ENCODE data around the gene PLPP1. TPM values are rescaled to one million over a fixed set of nuclear protein-coding genes. Genes with fewer than 3 reads are reported as not detected.

PLPP1 gene
- total and polyA plus RNA-seq, 2 experiments from 2014 or later, result 63.5 to 78.6 TPM

- H3K79me2 ChIP-seq (ENCODE audit: insufficient read depth), result peaks cover 40% of the 10 kb centered on the region
- no peak overlapping the region for H3K9ac ChIP-seq
- no peak overlapping the region for H3K4me3 ChIP-seq
- no peaks in the 10 kb centered on the region for H3K9me3 ChIP-seq (ENCODE audit: low read depth)
- no peaks in the 10 kb centered on the region for H3K27me3 ChIP-seq (replicated peaks; ENCODE audit: insufficient read depth)
- H3K4me1 ChIP-seq (ENCODE audit: insufficient read depth), result peaks cover 10% of the 10 kb centered on the region
- TF ChIP-seq EZH2 (IDR thresholded peaks at IDR 0.05; ENCODE audit: insufficient read depth, poor library complexity, severe bottlenecking) (no peak), EZH2phosphoT487 (IDR thresholded peaks at IDR 0.05; ENCODE audit: insufficient read depth, low read depth) (no peak)
- no peaks in the 10 kb centered on the region for H3K9me2 ChIP-seq (ENCODE audit: insufficient read depth)
- peaks cover 30% of the 10 kb centered on the region for H3K36me3 ChIP-seq (ENCODE audit: low read depth)
- in situ Hi-C loops (cut with MboI), result no loop called here
- H3K27ac ChIP-seq, result no peak overlapping the region
- H4K20me1 ChIP-seq (ENCODE audit: insufficient read depth), result no peaks in the 10 kb centered on the region
- WGBS, 2 experiments (ENCODE audit: low coverage in 1 of 2, low lambda C conversion rate in 2 of 2, missing lambda C conversion rate in 2 of 2), result 96 to 99% methylated on average over 4 of the region's 4 CpGs
- H2AFZ ChIP-seq, result no peak overlapping the region
- no peak for DNase-seq
- H3F3A ChIP-seq (ENCODE audit: insufficient read depth), result peaks cover 29% of the 10 kb centered on the region
- H3K4me2 ChIP-seq (ENCODE audit: unreplicated experiment), result no peak overlapping the region
Observed at GRCh38 chr5:55426455-55426854, 108.3 kb downstream of the PLPP1 start.

GRCh38 chr5:55421074-55421529 is 113.7 kb downstream of the PLPP1 start:
- H3F3A ChIP-seq (ENCODE audit: insufficient read depth), result peaks cover 50% of the 10 kb centered on the region
- no peaks in the 10 kb centered on the region for H3K9me3 ChIP-seq (ENCODE audit: low read depth)
- no peaks in the 10 kb centered on the region for H4K20me1 ChIP-seq (ENCODE audit: insufficient read depth)
- H3K27ac ChIP-seq, result peak overlapping the region; percentile 65
- TF ChIP-seq EZH2phosphoT487 (IDR thresholded peaks at IDR 0.05; ENCODE audit: insufficient read depth, low read depth) (no peak), EZH2 (IDR thresholded peaks at IDR 0.05; ENCODE audit: insufficient read depth, poor library complexity, severe bottlenecking) (no peak)
- peak overlapping the region; percentile 55 for H3K4me2 ChIP-seq (ENCODE audit: unreplicated experiment)
- H3K36me3 ChIP-seq (ENCODE audit: low read depth), result peaks cover 27% of the 10 kb centered on the region
- H3K9me2 ChIP-seq (ENCODE audit: insufficient read depth), result no peaks in the 10 kb centered on the region
- H3K4me3 ChIP-seq, result peak overlapping the region; percentile 16; the same call in 1 of the 2 replicates
- H3K27me3 ChIP-seq (replicated peaks; ENCODE audit: insufficient read depth), result no peaks in the 10 kb centered on the region
- 0 out of 2 replicates have a peak overlapping the region, but pooled peaks have one; percentile 7 for H3K9ac ChIP-seq
- no peak overlapping the region for H2AFZ ChIP-seq
- DNase-seq, result peak; percentile 87
- no peaks in the 10 kb centered on the region for H3K79me2 ChIP-seq (ENCODE audit: insufficient read depth)
- WGBS, 2 experiments (ENCODE audit: low coverage in 1 of 2, low lambda C conversion rate in 2 of 2, missing lambda C conversion rate in 2 of 2), result 48% methylated on average over 4 of the region's 4 CpGs
- in situ Hi-C loops (cut with MboI), result loop anchor here (25.0 kb wide), 1 partner anchor 266 kb away; no protein-coding TSS in a partner anchor
- H3K4me1 ChIP-seq (ENCODE audit: insufficient read depth), result peaks cover 46% of the 10 kb centered on the region

- Histone ChIP-seq H3K79me2 (ENCODE audit: insufficient read depth) (no peaks in the 10 kb centered on the region), H3K9me3 (ENCODE audit: low read depth) (no peaks in the 10 kb centered on the region), H2AFZ (no peak overlapping the region), H3F3A (ENCODE audit: insufficient read depth) (peaks cover 48% of the 10 kb centered on the region), H3K27ac (peak overlapping the region; percentile 65), H3K27me3 (replicated peaks; ENCODE audit: insufficient read depth) (no peaks in the 10 kb centered on the region), H3K4me1 (ENCODE audit: insufficient read depth) (peaks cover 62% of the 10 kb centered on the region), H4K20me1 (ENCODE audit: insufficient read depth) (no peaks in the 10 kb centered on the region), H3K9me2 (ENCODE audit: insufficient read depth) (no peaks in the 10 kb centered on the region), H3K9ac (peak overlapping the region; percentile 18), H3K4me2 (ENCODE audit: unreplicated experiment) (peak overlapping the region; percentile 60), H3K4me3 (no peak overlapping the region), H3K36me3 (ENCODE audit: low read depth) (peaks cover 11% of the 10 kb centered on the region; the same call in 1 of the 2 replicates)
- no peak for TF ChIP-seq EZH2phosphoT487 (IDR thresholded peaks at IDR 0.05; ENCODE audit: insufficient read depth, low read depth)
- no peak for TF ChIP-seq EZH2 (IDR thresholded peaks at IDR 0.05; ENCODE audit: insufficient read depth, poor library complexity, severe bottlenecking)
- in situ Hi-C loops (cut with MboI), result loop anchor here (25.0 kb wide), 1 partner anchor 268 kb away; no protein-coding TSS in a partner anchor
- peak; percentile 66 for DNase-seq
Observed at GRCh38 chr5:55418994-55419968, 115.5 kb downstream of the PLPP1 start.

DNA sequence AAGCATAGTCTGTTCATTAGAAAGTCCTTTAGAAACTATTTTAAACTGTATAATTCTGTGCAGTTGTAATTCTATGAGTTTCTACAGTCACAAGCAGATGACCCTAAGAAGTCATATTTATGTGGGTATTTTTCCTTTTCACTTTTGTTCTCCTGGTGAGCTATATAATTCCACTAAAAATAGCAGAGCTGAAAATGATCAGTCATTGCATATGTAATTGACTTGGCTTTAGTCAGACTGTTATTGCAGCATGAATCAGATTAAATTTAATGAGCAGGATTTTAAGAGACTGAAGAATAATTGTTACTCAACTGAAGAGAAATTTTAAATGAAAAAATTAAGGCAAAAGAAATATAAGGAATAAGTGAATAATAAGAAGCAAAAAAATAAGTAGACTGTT is 118.5 kb downstream of the PLPP1 start:
- Histone ChIP-seq H3K4me3 (no peak overlapping the region), H4K20me1 (ENCODE audit: insufficient read depth) (no peaks in the 10 kb centered on the region), H3K9me2 (ENCODE audit: insufficient read depth) (no peaks in the 10 kb centered on the region), H3K79me2 (ENCODE audit: insufficient read depth) (no peaks in the 10 kb centered on the region), H3K27ac (peak overlapping the region; percentile 47), H3K36me3 (ENCODE audit: low read depth) (no peaks in the 10 kb centered on the region), H3K9ac (peak overlapping the region; percentile 18; the same call in 1 of the 2 replicates), H3K9me3 (ENCODE audit: low read depth) (no peaks in the 10 kb centered on the region), H3K27me3 (replicated peaks; ENCODE audit: insufficient read depth) (no peaks in the 10 kb centered on the region), H3K4me1 (ENCODE audit: insufficient read depth) (peaks cover 60% of the 10 kb centered on the region), H3F3A (ENCODE audit: insufficient read depth) (peaks cover 43% of the 10 kb centered on the region), H3K4me2 (ENCODE audit: unreplicated experiment) (peak overlapping the region; percentile 23), H2AFZ (no peak overlapping the region)
- in situ Hi-C loops (cut with MboI), result loop anchor here (25.0 kb wide), 1 partner anchor 271 kb away; no protein-coding TSS in a partner anchor
- peak; percentile 67 for DNase-seq
- TF ChIP-seq EZH2phosphoT487 (IDR thresholded peaks at IDR 0.05; ENCODE audit: insufficient read depth, low read depth), result no peak
- TF ChIP-seq EZH2 (IDR thresholded peaks at IDR 0.05; ENCODE audit: insufficient read depth, poor library complexity, severe bottlenecking), result no peak

Data from GM23248 (cell line).